HAP-1 (cell line): ENCODE measurements around the gene KLK13.

Source experiments
- DNase-seq, 2 experiments: peaks; one replicate each; pipeline ENCODE4 v3.0.0-alpha.2; 2016 to 2020; ENCODE audit warnings: low spot score in 2 of 2
- H3K27me3 ChIP-seq: fragments of 250-450 bp; sonication (Bioruptor Pico); 2 replicates; pipeline ENCODE4 v1.5.1; 2020; ENCODE audit warnings: low read depth, mild to moderate bottlenecking, moderate library complexity
- H3K36me3 ChIP-seq: fragments of 250-450 bp; sonication (Bioruptor Pico); replicated peaks from 2 replicates; pipeline ENCODE4 v1.5.1; 2020; ENCODE audit warnings: mild to moderate bottlenecking
- H3K4me1 ChIP-seq: fragments of 250-450 bp; sonication (Bioruptor Pico); 2 replicates; pipeline ENCODE4 v1.5.1; 2020; ENCODE audit warnings: mild to moderate bottlenecking
- H3K4me3 ChIP-seq: fragments of 250-450 bp; sonication (Bioruptor Pico); 2 replicates; pipeline ENCODE4 v1.5.1; 2020; ENCODE audit warnings: mild to moderate bottlenecking, moderate library complexity
- H3K9me3 ChIP-seq: fragments of 250-450 bp; sonication (Bioruptor Pico); 2 replicates; pipeline ENCODE4 v1.5.1; 2020; ENCODE audit warnings: mild to moderate bottlenecking, moderate library complexity
- in situ Hi-C: fragments of 300-500 bp; cut with MboI; formaldehyde crosslinking; loops from 3 replicates; pipeline ENCODE4 v1.14.3; 2020; ENCODE audit warnings: low sequenced_read_pairs, inconsistent platforms, mixed read lengths

The KLK13 gene

GRCh38 chr19:51098365-51099046 is 33.6 kb upstream of the KLK13 start:
- Histone ChIP-seq H3K4me1 (no peaks in the 10 kb centered on the region), H3K9me3 (no peaks in the 10 kb centered on the region), H3K36me3 (peaks cover 17% of the 10 kb centered on the region), H3K27me3 (no peaks in the 10 kb centered on the region), H3K4me3 (no peak overlapping the region)
- no peak for DNase-seq
- in situ Hi-C loops, result loop anchor here (10.0 kb wide), 1 partner anchor 174 kb away; no protein-coding TSS in a partner anchor

GRCh38 chr19:51097796-51098195 is 32.9 kb upstream of the KLK13 start:
- H3K27me3 ChIP-seq, result no peaks in the 10 kb centered on the region
- no peaks in the 10 kb centered on the region for H3K4me1 ChIP-seq
- no peaks in the 10 kb centered on the region for H3K9me3 ChIP-seq
- in situ Hi-C loops, result loop anchor here (10.0 kb wide), 1 partner anchor 173 kb away; no protein-coding TSS in a partner anchor
- H3K36me3 ChIP-seq, result peaks cover 13% of the 10 kb centered on the region
- no peak for DNase-seq
- no peak overlapping the region for H3K4me3 ChIP-seq

- H3K4me3 ChIP-seq, result no peak overlapping the region
- in situ Hi-C loops, result loop anchor here (10.0 kb wide), 1 partner anchor 172 kb away; no protein-coding TSS in a partner anchor
- no peaks in the 10 kb centered on the region for H3K4me1 ChIP-seq
- no peaks in the 10 kb centered on the region for H3K9me3 ChIP-seq
- peak; percentile 48 to 85 for DNase-seq
- no peaks in the 10 kb centered on the region for H3K27me3 ChIP-seq
- H3K36me3 ChIP-seq, result peaks cover 8% of the 10 kb centered on the region; the same call in 1 of the 2 replicates
Observed at GRCh38 chr19:51097166-51097738, 32.4 kb upstream of the KLK13 start.

- H3K4me1 ChIP-seq, result no peaks in the 10 kb centered on the region
- in situ Hi-C loops, result loop anchor here (10.0 kb wide), 1 partner anchor 172 kb away; no protein-coding TSS in a partner anchor
- H3K4me3 ChIP-seq, result no peak overlapping the region
- DNase-seq, result no peak
- H3K36me3 ChIP-seq, result peaks cover 1% of the 10 kb centered on the region; the same call in 1 of the 2 replicates
- no peaks in the 10 kb centered on the region for H3K9me3 ChIP-seq
- no peaks in the 10 kb centered on the region for H3K27me3 ChIP-seq
Observed at GRCh38 chr19:51096473-51097165, 31.7 kb upstream of the KLK13 start.

GRCh38 chr19:51094696-51095279 is 29.9 kb upstream of the KLK13 start:
- no peaks in the 10 kb centered on the region for H3K4me1 ChIP-seq

GRCh38 chr19:51093510-51094345 is 28.8 kb upstream of the KLK13 start:
- H3K9me3 ChIP-seq, result no peaks in the 10 kb centered on the region
- in situ Hi-C loops, result loop anchor here (5.0 to 10.0 kb wide), 2 partner anchors 71 to 169 kb away; no protein-coding TSS in a partner anchor
- no peaks in the 10 kb centered on the region for H3K4me1 ChIP-seq
- DNase-seq, result no peak
- H3K4me3 ChIP-seq, result no peak overlapping the region
- H3K36me3 ChIP-seq, result no peaks in the 10 kb centered on the region
- no peaks in the 10 kb centered on the region for H3K27me3 ChIP-seq

More at GRCh38 chr19:51094696-51095279, 29.9 kb upstream of the KLK13 start:
- Histone ChIP-seq H3K27me3 (no peaks in the 10 kb centered on the region), H3K9me3 (no peaks in the 10 kb centered on the region), H3K4me3 (no peak overlapping the region), H3K36me3 (no peaks in the 10 kb centered on the region; the same call in 1 of the 2 replicates)
- in situ Hi-C loops, result loop anchor here (5.0 to 10.0 kb wide), 2 partner anchors 72 to 170 kb away; no protein-coding TSS in a partner anchor
- DNase-seq, result peak in 1 of 2 experiments; percentile 72

- in situ Hi-C loops, result loop anchor here (5.0 to 10.0 kb wide), 2 partner anchors 71 to 168 kb away; no protein-coding TSS in a partner anchor
- Histone ChIP-seq H3K27me3 (no peaks in the 10 kb centered on the region), H3K9me3 (no peaks in the 10 kb centered on the region), H3K4me3 (no peak overlapping the region), H3K4me1 (no peaks in the 10 kb centered on the region), H3K36me3 (no peaks in the 10 kb centered on the region)
- no peak for DNase-seq
Observed at GRCh38 chr19:51093101-51093500, 28.2 kb upstream of the KLK13 start.

DNA sequence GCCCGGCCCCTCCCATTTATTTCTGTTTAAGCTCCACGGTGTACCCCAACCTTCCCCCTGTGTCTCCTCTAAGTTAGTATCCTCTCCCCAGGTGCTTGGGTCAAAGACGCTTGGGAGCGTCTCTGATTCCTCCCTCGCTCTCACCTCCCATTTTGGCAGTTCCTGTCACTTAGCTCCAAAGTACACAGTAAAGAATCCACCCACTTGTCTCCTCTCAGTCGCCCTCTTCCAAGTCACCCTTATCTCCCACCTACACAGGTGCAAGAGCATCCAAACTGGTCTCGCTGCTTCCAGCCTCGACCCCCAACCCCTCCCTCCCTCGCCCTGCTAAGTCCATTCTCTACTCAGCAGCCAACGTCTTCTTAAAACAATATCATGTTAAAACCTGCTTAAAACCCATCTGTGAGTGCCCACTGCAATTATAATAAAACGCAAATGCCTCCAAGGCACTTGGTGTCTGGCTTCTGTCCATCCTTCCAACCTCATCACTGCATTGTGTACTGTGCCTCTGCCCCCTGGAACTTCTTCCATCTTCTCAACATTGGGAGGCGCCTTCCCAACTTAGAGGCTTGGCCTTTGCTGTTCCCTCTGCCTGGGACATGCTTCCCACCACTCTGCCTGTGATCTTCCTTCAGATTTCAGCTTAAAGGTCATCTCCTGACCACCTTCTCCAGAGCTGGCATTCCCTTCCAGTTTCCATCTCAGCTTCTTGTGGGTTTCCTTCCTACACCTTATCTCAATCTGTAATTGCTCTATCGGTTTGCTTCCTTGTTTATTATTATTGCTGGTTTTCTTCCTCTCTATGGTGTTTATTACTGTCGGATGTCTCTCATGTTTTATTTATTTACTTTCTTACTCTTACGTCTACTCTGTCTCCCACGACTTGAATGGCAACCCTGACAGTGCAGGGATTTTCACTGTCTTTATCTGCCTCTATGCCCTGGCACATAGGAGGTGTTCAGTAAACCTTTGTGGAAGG is 27.3 kb upstream of the KLK13 start:
- Histone ChIP-seq H3K4me3 (no peak overlapping the region), H3K27me3 (no peaks in the 10 kb centered on the region), H3K36me3 (no peaks in the 10 kb centered on the region), H3K4me1 (no peaks in the 10 kb centered on the region), H3K9me3 (no peaks in the 10 kb centered on the region)
- no peak for DNase-seq
- in situ Hi-C loops, result loop anchor here (5.0 to 10.0 kb wide), 2 partner anchors 70 to 167 kb away; no protein-coding TSS in a partner anchor

- Histone ChIP-seq H3K36me3 (no peaks in the 10 kb centered on the region), H3K4me3 (no peak overlapping the region), H3K4me1 (no peaks in the 10 kb centered on the region), H3K9me3 (no peaks in the 10 kb centered on the region), H3K27me3 (no peaks in the 10 kb centered on the region)
- in situ Hi-C loops, result loop anchor here (5.0 to 10.0 kb wide), 2 partner anchors 69 to 166 kb away; no protein-coding TSS in a partner anchor
- DNase-seq, result no peak
Observed at GRCh38 chr19:51091126-51091525, 26.2 kb upstream of the KLK13 start.

DNA sequence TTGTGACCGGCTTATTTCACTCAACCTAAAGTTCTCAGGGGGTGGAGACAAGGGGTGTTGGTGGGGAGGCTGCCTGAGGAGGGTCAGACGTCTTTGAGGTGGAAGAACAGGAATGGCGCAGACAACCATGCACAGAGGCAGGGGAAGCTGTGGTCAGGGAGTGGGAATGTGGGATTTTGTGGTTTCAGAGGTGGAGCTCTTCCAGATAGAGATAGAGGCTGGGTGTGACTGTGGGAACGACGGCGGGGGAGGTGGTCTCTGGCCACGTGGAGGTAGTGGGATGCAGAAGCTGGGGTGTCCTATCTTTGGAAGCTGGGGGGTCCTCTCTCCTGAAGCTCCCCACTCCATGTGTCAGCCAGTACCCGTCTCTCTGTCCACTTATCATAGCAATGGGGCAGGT is 25.6 kb upstream of the KLK13 start:
- no peaks in the 10 kb centered on the region for H3K9me3 ChIP-seq
- no peak for DNase-seq
- in situ Hi-C loops, result loop anchor here (5.0 to 10.0 kb wide), 2 partner anchors 68 to 166 kb away; no protein-coding TSS in a partner anchor
- no peaks in the 10 kb centered on the region for H3K36me3 ChIP-seq
- H3K27me3 ChIP-seq, result no peaks in the 10 kb centered on the region
- no peak overlapping the region for H3K4me3 ChIP-seq
- H3K4me1 ChIP-seq, result no peaks in the 10 kb centered on the region

GRCh38 chr19:51089786-51090185 is 24.9 kb upstream of the KLK13 start:
- Histone ChIP-seq H3K4me1 (no peaks in the 10 kb centered on the region), H3K9me3 (no peaks in the 10 kb centered on the region), H3K4me3 (no peak overlapping the region), H3K36me3 (no peaks in the 10 kb centered on the region), H3K27me3 (no peaks in the 10 kb centered on the region)
- no peak for DNase-seq
- in situ Hi-C loops, result loop anchor here (5.0 to 10.0 kb wide), 2 partner anchors 67 to 165 kb away; no protein-coding TSS in a partner anchor
